Esophagus squamous epithelium (tissue), 4 donors: ENCODE measurements around the gene RHD.

ENCODE experiments used
- POLR2A ChIP-seq, 4 donors: fragments of 450-650 bp; IDR thresholded peaks; one replicate each; pipeline ENCODE4 v1.6.1; 2017; ENCODE audit warnings: antibody characterized with exemption in 4 of 4, mild to moderate bottlenecking in 4 of 4, moderate library complexity in 3 of 4
- TF ChIP-seq, protein P1 (sequence below), 6 experiments: fragments of 450-650 bp in 4 of 6; fragments of 200-600 bp in 2 of 6; sonication (generic) in 2 of 6; IDR thresholded peaks; one replicate each; pipeline ENCODE4 v1.5.1; 2016 to 2019; ENCODE audit warnings: antibody characterized with exemption in 6 of 6, mild to moderate bottlenecking in 4 of 6, moderate library complexity in 4 of 6

DNA sequence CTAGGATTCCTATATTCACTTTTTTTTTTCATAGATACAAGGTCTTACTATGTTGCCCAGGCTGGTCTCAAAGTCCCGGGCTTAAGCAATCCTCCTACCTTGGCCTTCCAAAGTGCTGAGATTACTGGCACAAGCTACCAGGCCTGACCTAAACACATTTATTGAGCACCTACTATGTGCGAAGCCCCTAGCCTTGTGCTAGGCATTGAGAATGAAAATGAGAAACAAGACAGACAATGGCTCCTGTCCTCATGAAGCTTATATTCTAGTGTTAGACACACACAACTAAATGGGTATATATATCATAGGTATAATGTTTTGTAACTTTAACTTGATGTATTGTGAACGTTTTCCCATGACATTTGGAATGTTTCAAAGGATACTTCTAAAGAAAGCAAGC is 77.3 kb downstream of the RHD start:
- TF ChIP-seq, protein P1, sequence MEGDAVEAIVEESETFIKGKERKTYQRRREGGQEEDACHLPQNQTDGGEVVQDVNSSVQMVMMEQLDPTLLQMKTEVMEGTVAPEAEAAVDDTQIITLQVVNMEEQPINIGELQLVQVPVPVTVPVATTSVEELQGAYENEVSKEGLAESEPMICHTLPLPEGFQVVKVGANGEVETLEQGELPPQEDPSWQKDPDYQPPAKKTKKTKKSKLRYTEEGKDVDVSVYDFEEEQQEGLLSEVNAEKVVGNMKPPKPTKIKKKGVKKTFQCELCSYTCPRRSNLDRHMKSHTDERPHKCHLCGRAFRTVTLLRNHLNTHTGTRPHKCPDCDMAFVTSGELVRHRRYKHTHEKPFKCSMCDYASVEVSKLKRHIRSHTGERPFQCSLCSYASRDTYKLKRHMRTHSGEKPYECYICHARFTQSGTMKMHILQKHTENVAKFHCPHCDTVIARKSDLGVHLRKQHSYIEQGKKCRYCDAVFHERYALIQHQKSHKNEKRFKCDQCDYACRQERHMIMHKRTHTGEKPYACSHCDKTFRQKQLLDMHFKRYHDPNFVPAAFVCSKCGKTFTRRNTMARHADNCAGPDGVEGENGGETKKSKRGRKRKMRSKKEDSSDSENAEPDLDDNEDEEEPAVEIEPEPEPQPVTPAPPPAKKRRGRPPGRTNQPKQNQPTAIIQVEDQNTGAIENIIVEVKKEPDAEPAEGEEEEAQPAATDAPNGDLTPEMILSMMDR (IDR thresholded peaks at IDR 0.05): no peak
- TF ChIP-seq POLR2A (IDR thresholded peaks at IDR 0.05): no peak
